Measurements from ENCODE around the gene MPZL2. TPM values are rescaled to one million over a fixed set of nuclear protein-coding genes. Genes with fewer than 3 reads are reported as not detected.

The MPZL2 gene
- total and polyA plus RNA-seq, 2 of the 13 experiments (the other 11 are each of a cell fraction or from before 2014, with no cell fraction given), result 27.9 to 53.7 TPM

- TF ChIP-seq CTCF (CRISPR knock-in tag; IDR thresholded peaks at IDR 0.05) (peak; percentile 59), ZMYM4 (CRISPR knock-in tag; IDR thresholded peaks at IDR 0.05) (peak; percentile 24; the same call in 1 of the 2 replicates), ZNF792 (CRISPR knock-in tag; IDR thresholded peaks at IDR 0.05) (peak; percentile 14; the same call in 1 of the 2 replicates), ZNF776 (CRISPR knock-in tag; IDR thresholded peaks at IDR 0.05) (no peak; the same call in 1 of the 2 replicates), XRCC5 (optimal IDR thresholded peaks at IDR 0.05; ENCODE audit: low read length) (peak; percentile 75), ELF4 (CRISPR knock-in tag; IDR thresholded peaks at IDR 0.05; ENCODE audit: borderline replicate concordance) (0 out of 2 replicates have a peak, but pooled peaks have one; percentile 31), ZMYM3 (CRISPR knock-in tag; IDR thresholded peaks at IDR 0.05) (peak; percentile 40; the same call in 1 of the 2 replicates), ZNF232 (CRISPR knock-in tag; IDR thresholded peaks at IDR 0.05; ENCODE audit: borderline replicate concordance) (0 out of 2 replicates have a peak, but pooled peaks have one; percentile 16), ZNF598 (CRISPR knock-in tag; IDR thresholded peaks at IDR 0.05; ENCODE audit: borderline replicate concordance) (peak; percentile 19; the same call in 1 of the 2 replicates), WIZ (CRISPR knock-in tag; IDR thresholded peaks at IDR 0.05) (0 out of 2 replicates have a peak, but pooled peaks have one; percentile 38), ZEB1 (IDR thresholded peaks at IDR 0.05; ENCODE audit: insufficient replicate concordance, low read depth) (peak; percentile 81), TCF7L2 (IDR thresholded peaks at IDR 0.05; ENCODE audit: low read depth, low read length) (no peak), YY1 (IDR thresholded peaks at IDR 0.05; ENCODE audit: insufficient read depth, insufficient replicate concordance, low read depth, low read length) (peak; percentile 31), ZNF605 (CRISPR knock-in tag; IDR thresholded peaks at IDR 0.05) (0 out of 2 replicates have a peak, but pooled peaks have one; percentile 43), ZNF883 (CRISPR knock-in tag; IDR thresholded peaks at IDR 0.05; ENCODE audit: not compliant biosample characterization) (peak; percentile 47), ZNF180 (CRISPR knock-in tag; IDR thresholded peaks at IDR 0.05; ENCODE audit: borderline replicate concordance, low read depth) (no peak)
- TF ChIP-seq, protein P1, sequence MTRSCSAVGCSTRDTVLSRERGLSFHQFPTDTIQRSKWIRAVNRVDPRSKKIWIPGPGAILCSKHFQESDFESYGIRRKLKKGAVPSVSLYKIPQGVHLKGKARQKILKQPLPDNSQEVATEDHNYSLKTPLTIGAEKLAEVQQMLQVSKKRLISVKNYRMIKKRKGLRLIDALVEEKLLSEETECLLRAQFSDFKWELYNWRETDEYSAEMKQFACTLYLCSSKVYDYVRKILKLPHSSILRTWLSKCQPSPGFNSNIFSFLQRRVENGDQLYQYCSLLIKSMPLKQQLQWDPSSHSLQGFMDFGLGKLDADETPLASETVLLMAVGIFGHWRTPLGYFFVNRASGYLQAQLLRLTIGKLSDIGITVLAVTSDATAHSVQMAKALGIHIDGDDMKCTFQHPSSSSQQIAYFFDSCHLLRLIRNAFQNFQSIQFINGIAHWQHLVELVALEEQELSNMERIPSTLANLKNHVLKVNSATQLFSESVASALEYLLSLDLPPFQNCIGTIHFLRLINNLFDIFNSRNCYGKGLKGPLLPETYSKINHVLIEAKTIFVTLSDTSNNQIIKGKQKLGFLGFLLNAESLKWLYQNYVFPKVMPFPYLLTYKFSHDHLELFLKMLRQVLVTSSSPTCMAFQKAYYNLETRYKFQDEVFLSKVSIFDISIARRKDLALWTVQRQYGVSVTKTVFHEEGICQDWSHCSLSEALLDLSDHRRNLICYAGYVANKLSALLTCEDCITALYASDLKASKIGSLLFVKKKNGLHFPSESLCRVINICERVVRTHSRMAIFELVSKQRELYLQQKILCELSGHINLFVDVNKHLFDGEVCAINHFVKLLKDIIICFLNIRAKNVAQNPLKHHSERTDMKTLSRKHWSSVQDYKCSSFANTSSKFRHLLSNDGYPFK (CRISPR knock-in tag; IDR thresholded peaks at IDR 0.05; ENCODE audit: borderline replicate concordance), result 0 out of 2 replicates have a peak, but pooled peaks have one; percentile 51
- TF ChIP-seq, protein P2, sequence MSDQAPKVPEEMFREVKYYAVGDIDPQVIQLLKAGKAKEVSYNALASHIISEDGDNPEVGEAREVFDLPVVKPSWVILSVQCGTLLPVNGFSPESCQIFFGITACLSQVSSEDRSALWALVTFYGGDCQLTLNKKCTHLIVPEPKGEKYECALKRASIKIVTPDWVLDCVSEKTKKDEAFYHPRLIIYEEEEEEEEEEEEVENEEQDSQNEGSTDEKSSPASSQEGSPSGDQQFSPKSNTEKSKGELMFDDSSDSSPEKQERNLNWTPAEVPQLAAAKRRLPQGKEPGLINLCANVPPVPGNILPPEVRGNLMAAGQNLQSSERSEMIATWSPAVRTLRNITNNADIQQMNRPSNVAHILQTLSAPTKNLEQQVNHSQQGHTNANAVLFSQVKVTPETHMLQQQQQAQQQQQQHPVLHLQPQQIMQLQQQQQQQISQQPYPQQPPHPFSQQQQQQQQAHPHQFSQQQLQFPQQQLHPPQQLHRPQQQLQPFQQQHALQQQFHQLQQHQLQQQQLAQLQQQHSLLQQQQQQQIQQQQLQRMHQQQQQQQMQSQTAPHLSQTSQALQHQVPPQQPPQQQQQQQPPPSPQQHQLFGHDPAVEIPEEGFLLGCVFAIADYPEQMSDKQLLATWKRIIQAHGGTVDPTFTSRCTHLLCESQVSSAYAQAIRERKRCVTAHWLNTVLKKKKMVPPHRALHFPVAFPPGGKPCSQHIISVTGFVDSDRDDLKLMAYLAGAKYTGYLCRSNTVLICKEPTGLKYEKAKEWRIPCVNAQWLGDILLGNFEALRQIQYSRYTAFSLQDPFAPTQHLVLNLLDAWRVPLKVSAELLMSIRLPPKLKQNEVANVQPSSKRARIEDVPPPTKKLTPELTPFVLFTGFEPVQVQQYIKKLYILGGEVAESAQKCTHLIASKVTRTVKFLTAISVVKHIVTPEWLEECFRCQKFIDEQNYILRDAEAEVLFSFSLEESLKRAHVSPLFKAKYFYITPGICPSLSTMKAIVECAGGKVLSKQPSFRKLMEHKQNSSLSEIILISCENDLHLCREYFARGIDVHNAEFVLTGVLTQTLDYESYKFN (CRISPR knock-in tag; conservative IDR thresholded peaks at IDR 0.05), result peak; percentile 53
Observed at GRCh38 chr11:118263695-118264568, at the start of gene MPZL2 (continued).
